Measurements from ENCODE around the gene B9D1.

GRCh38 chr17:19386051-19386929 is 23.8 kb upstream of the B9D1 start:
- no peak for TF ChIP-seq SMC3 (IDR thresholded peaks at IDR 0.05; ENCODE audit: low read depth, low read length)
- no peak for TF ChIP-seq CTCF (IDR thresholded peaks at IDR 0.05)
- no peak for TF ChIP-seq EZH2phosphoT487 (IDR thresholded peaks at IDR 0.05; ENCODE audit: borderline replicate concordance, low read depth)
- no peak for TF ChIP-seq GATA2 (CRISPR knock-in tag; IDR thresholded peaks at IDR 0.05)
- no peak for TF ChIP-seq RAD21 (IDR thresholded peaks at IDR 0.05; ENCODE audit: low read length)
- TF ChIP-seq FOXM1 (IDR thresholded peaks at IDR 0.05; ENCODE audit: low read depth), result no peak
- no peak for TF ChIP-seq GABPA (IDR thresholded peaks at IDR 0.05; ENCODE audit: low read depth)
- TF ChIP-seq RCOR1 (IDR thresholded peaks at IDR 0.05; ENCODE audit: low read length), result no peak
- TF ChIP-seq YY1 (IDR thresholded peaks at IDR 0.05; ENCODE audit: low read depth), result 0 out of 2 replicates have a peak, but pooled peaks have one; percentile 60
- TF ChIP-seq EP300 (IDR thresholded peaks at IDR 0.05; ENCODE audit: borderline replicate concordance in 1 of 2, low read depth in 1 of 2, low read length in 1 of 2), result no peak
- TF ChIP-seq, protein P1, sequence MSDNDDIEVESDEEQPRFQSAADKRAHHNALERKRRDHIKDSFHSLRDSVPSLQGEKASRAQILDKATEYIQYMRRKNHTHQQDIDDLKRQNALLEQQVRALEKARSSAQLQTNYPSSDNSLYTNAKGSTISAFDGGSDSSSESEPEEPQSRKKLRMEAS (IDR thresholded peaks at IDR 0.05; ENCODE audit: low read depth), result no peak
- TF ChIP-seq, protein P2, sequence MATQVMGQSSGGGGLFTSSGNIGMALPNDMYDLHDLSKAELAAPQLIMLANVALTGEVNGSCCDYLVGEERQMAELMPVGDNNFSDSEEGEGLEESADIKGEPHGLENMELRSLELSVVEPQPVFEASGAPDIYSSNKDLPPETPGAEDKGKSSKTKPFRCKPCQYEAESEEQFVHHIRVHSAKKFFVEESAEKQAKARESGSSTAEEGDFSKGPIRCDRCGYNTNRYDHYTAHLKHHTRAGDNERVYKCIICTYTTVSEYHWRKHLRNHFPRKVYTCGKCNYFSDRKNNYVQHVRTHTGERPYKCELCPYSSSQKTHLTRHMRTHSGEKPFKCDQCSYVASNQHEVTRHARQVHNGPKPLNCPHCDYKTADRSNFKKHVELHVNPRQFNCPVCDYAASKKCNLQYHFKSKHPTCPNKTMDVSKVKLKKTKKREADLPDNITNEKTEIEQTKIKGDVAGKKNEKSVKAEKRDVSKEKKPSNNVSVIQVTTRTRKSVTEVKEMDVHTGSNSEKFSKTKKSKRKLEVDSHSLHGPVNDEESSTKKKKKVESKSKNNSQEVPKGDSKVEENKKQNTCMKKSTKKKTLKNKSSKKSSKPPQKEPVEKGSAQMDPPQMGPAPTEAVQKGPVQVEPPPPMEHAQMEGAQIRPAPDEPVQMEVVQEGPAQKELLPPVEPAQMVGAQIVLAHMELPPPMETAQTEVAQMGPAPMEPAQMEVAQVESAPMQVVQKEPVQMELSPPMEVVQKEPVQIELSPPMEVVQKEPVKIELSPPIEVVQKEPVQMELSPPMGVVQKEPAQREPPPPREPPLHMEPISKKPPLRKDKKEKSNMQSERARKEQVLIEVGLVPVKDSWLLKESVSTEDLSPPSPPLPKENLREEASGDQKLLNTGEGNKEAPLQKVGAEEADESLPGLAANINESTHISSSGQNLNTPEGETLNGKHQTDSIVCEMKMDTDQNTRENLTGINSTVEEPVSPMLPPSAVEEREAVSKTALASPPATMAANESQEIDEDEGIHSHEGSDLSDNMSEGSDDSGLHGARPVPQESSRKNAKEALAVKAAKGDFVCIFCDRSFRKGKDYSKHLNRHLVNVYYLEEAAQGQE (IDR thresholded peaks at IDR 0.05; ENCODE audit: low read depth, low read length), result no peak
- no peak for TF ChIP-seq FOXJ3 (CRISPR knock-in tag; IDR thresholded peaks at IDR 0.05)
- no peak for TF ChIP-seq RXRA (IDR thresholded peaks at IDR 0.05; ENCODE audit: borderline replicate concordance, low read depth)

All from SK-N-SH (cell line).